ENCODE data around the gene SP100. TPM values are rescaled to one million over a fixed set of nuclear protein-coding genes. Genes with fewer than 3 reads are reported as not detected.

SP100 gene
- total and polyA plus RNA-seq, 2 of the 13 experiments (the other 11 are each of a cell fraction or from before 2014, with no cell fraction given), result 12.6 to 16.5 TPM

DNA sequence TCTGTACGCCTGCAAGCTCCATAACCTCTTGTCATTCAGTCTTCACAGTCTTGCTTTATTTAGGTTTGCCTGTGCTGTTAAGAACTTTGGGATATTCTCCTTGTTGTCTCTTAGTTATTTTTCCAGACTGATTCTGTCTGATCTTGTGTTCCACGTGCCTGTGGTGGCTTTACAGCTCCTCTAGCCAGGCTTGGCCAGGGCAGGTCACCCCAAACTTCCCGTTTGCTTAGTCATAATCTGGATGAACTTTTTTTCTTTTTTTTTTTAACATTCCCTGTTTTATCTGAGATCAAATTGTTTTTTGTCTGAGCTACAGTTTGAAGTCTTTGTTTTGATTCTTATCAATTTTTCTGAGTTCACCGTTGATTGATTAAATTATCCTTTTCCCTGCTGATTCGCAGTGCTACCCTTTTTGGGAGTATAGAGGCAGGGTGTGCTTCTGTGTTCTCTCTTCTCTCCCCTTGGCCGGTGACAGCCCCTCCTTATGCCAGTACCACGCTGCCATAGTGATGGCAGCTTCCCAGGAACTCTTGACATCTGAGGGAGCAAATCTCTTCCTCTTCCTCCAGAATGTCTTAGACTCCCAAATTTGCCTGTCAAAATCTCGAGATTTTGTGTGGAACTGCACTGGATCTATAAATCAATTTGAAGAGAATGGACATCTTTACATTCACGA is 2.5 kb downstream of the SP100 start:
- H3K4me1 ChIP-seq (ENCODE audit: insufficient read depth, low read length), result peaks cover 38% of the 10 kb centered on the region
- POLR2A ChIA-PET, result no interaction called here
- H3K4me2 ChIP-seq (ENCODE audit: low read depth, low read length), result no peak overlapping the region
- no peaks in the 10 kb centered on the region for H3K79me2 ChIP-seq (ENCODE audit: insufficient read depth, low read length)
- no peak for FAIRE-seq
- in situ Hi-C loops (cut with HindIII; ENCODE audit: extremely low pct_ligation_motif_present, low pct_unique_long_range_greater_than_20kb), result no loop called here
- H3K9me3 ChIP-seq (ENCODE audit: low read length), result no peaks in the 10 kb centered on the region
- no peak for DNase-seq (ENCODE audit: low spot score)
- H3K36me3 ChIP-seq (replicated peaks in 1 of 2; ENCODE audit: control insufficient read depth in 1 of 2, insufficient read depth in 2 of 2, low read length in 2 of 2), result no peaks in the 10 kb centered on the region; a peak in 1 of 5 replicates
- TF ChIP-seq ZNF484 (CRISPR knock-in tag; IDR thresholded peaks at IDR 0.05; ENCODE audit: borderline replicate concordance, low read depth), result no peak
- no peak for TF ChIP-seq ZFP62 (CRISPR knock-in tag; IDR thresholded peaks at IDR 0.05)
- no peak for TF ChIP-seq ZNF772 (CRISPR knock-in tag; IDR thresholded peaks at IDR 0.05)
- no peak for TF ChIP-seq ZNF644 (CRISPR knock-in tag; IDR thresholded peaks at IDR 0.05; ENCODE audit: low read depth)
- CTCF ChIA-PET (ENCODE audit: low intra/inter-chr PET ratio, low total read pairs), result no interaction called here
- no peaks in the 10 kb centered on the region; a peak in 1 of 5 replicates for H3K27me3 ChIP-seq (ENCODE audit: control insufficient read depth in 1 of 2, insufficient read depth in 2 of 2, low read length in 2 of 2)
- H4K20me1 ChIP-seq (ENCODE audit: insufficient read depth, low read length), result no peaks in the 10 kb centered on the region
- intact Hi-C loops (cut with micrococcal nuclease; ENCODE audit: unreplicated experiment), result loop anchor here (10.0 kb wide), 1 partner anchor 194 kb away; the partner anchor contains the start of gene SP140
- H3K27ac ChIP-seq (ENCODE audit: extremely low read length, insufficient read depth, low read length), result no peak overlapping the region
- no TSS peak for BruUV-seq (replicated peaks)
- H2AFZ ChIP-seq (ENCODE audit: low read length), result no peak overlapping the region
- 87% methylated on average over 9 of the region's 9 CpGs for WGBS (ENCODE audit: low lambda C conversion rate)
- no peak for ATAC-seq
- no peak overlapping the region for H3K4me3 ChIP-seq (replicated peaks in 1 of 3; ENCODE audit: insufficient read depth in 1 of 3, low read depth in 2 of 3, low read length in 3 of 3)
- no peak overlapping the region for H3K9ac ChIP-seq (ENCODE audit: insufficient read depth, low read depth, low read length)

DNA sequence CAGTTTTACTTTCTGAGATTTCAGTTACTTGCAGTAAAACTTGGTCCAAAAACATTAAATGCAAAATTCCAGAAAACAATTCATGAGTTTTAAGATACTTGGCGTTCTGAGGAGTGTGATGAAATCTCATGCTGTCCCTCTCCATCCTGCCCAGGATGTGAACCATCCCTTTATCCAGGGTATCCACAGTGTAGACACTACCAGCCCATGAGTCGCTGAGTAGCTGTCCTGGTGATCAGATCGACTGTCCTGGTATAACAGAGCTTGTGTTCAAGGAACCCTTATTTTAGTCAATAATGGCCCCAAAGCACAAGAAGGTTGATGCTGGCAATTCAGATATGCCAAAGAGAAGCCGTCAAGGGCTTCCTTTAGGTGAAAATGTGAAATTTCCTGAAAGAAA is 3.2 kb downstream of the SP100 start:
- CTCF ChIA-PET (ENCODE audit: low intra/inter-chr PET ratio, low total read pairs), result no interaction called here
- WGBS (ENCODE audit: low lambda C conversion rate), result 84% methylated on average over 4 of the region's 4 CpGs
- ATAC-seq (no peak), FAIRE-seq (no peak), DNase-seq (ENCODE audit: low spot score) (no peak)
- Histone ChIP-seq H3K4me2 (ENCODE audit: low read depth, low read length) (no peak overlapping the region), H3K4me3 (replicated peaks in 1 of 3; ENCODE audit: insufficient read depth in 1 of 3, low read depth in 2 of 3, low read length in 3 of 3) (no peak overlapping the region), H3K4me1 (ENCODE audit: insufficient read depth, low read length) (peaks cover 38% of the 10 kb centered on the region), H3K27ac (ENCODE audit: extremely low read length, insufficient read depth, low read length) (no peak overlapping the region), H3K9me3 (ENCODE audit: low read length) (no peaks in the 10 kb centered on the region), H3K27me3 (ENCODE audit: control insufficient read depth in 1 of 2, insufficient read depth in 2 of 2, low read length in 2 of 2) (no peaks in the 10 kb centered on the region; a peak in 1 of 5 replicates), H3K79me2 (ENCODE audit: insufficient read depth, low read length) (no peaks in the 10 kb centered on the region), H3K9ac (ENCODE audit: insufficient read depth, low read depth, low read length) (no peak overlapping the region), H3K36me3 (replicated peaks in 1 of 2; ENCODE audit: control insufficient read depth in 1 of 2, insufficient read depth in 2 of 2, low read length in 2 of 2) (no peaks in the 10 kb centered on the region; a peak in 1 of 5 replicates), H4K20me1 (ENCODE audit: insufficient read depth, low read length) (no peaks in the 10 kb centered on the region), H2AFZ (ENCODE audit: low read length) (no peak overlapping the region)
- intact Hi-C loops (cut with micrococcal nuclease; ENCODE audit: unreplicated experiment) (loop anchor here (10.0 kb wide), 1 partner anchor 194 kb away; the partner anchor contains the start of gene SP140), in situ Hi-C loops (cut with HindIII; ENCODE audit: extremely low pct_ligation_motif_present, low pct_unique_long_range_greater_than_20kb) (no loop called here)
- BruUV-seq (replicated peaks), result TSS peak; percentile 7
- POLR2A ChIA-PET, result no interaction called here
- TF ChIP-seq MAFK (conservative IDR thresholded peaks at IDR 0.05 in 1 of 2, IDR thresholded peaks at IDR 0.05 in 1 of 2; ENCODE audit: low read length in 2 of 2), result no peak; a peak in 1 of 4 replicates
- TF ChIP-seq NFATC3 (CRISPR knock-in tag; IDR thresholded peaks at IDR 0.05), result no peak
- no peak for TF ChIP-seq ZNF10 (CRISPR knock-in tag; IDR thresholded peaks at IDR 0.05; ENCODE audit: borderline replicate concordance, low read depth)
- no peak for TF ChIP-seq BHLHE40 (IDR thresholded peaks at IDR 0.05; ENCODE audit: low read length)
- TF ChIP-seq, protein P1, sequence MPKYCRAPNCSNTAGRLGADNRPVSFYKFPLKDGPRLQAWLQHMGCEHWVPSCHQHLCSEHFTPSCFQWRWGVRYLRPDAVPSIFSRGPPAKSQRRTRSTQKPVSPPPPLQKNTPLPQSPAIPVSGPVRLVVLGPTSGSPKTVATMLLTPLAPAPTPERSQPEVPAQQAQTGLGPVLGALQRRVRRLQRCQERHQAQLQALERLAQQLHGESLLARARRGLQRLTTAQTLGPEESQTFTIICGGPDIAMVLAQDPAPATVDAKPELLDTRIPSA (CRISPR knock-in tag; IDR thresholded peaks at IDR 0.05; ENCODE audit: borderline replicate concordance), result no peak
- no peak for TF ChIP-seq ZFP36L1 (CRISPR knock-in tag; IDR thresholded peaks at IDR 0.05)
- TF ChIP-seq ZNF510 (CRISPR knock-in tag; IDR thresholded peaks at IDR 0.05; ENCODE audit: low read depth), result no peak
- TF ChIP-seq, protein P2, sequence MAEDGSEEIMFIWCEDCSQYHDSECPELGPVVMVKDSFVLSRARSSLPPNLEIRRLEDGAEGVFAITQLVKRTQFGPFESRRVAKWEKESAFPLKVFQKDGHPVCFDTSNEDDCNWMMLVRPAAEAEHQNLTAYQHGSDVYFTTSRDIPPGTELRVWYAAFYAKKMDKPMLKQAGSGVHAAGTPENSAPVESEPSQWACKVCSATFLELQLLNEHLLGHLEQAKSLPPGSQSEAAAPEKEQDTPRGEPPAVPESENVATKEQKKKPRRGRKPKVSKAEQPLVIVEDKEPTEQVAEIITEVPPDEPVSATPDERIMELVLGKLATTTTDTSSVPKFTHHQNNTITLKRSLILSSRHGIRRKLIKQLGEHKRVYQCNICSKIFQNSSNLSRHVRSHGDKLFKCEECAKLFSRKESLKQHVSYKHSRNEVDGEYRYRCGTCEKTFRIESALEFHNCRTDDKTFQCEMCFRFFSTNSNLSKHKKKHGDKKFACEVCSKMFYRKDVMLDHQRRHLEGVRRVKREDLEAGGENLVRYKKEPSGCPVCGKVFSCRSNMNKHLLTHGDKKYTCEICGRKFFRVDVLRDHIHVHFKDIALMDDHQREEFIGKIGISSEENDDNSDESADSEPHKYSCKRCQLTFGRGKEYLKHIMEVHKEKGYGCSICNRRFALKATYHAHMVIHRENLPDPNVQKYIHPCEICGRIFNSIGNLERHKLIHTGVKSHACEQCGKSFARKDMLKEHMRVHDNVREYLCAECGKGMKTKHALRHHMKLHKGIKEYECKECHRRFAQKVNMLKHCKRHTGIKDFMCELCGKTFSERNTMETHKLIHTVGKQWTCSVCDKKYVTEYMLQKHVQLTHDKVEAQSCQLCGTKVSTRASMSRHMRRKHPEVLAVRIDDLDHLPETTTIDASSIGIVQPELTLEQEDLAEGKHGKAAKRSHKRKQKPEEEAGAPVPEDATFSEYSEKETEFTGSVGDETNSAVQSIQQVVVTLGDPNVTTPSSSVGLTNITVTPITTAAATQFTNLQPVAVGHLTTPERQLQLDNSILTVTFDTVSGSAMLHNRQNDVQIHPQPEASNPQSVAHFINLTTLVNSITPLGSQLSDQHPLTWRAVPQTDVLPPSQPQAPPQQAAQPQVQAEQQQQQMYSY (CRISPR knock-in tag; IDR thresholded peaks at IDR 0.05), result no peak
- no peak for TF ChIP-seq SNRNP70 (IDR thresholded peaks at IDR 0.05; ENCODE audit: low read depth, low read length)

All from HepG2 (cell line).